SKM-1 treated with dmso at 0.1 percent for 144 hours (cell line): ENCODE results near the gene FGD3.

Source experiments
- DNase-seq: peaks from one replicate; lab custom pipeline; 2025; ENCODE audit not compliant: unreplicated experiment; lab: John Stamatoyannopoulos, UW

FGD3 gene

DNA sequence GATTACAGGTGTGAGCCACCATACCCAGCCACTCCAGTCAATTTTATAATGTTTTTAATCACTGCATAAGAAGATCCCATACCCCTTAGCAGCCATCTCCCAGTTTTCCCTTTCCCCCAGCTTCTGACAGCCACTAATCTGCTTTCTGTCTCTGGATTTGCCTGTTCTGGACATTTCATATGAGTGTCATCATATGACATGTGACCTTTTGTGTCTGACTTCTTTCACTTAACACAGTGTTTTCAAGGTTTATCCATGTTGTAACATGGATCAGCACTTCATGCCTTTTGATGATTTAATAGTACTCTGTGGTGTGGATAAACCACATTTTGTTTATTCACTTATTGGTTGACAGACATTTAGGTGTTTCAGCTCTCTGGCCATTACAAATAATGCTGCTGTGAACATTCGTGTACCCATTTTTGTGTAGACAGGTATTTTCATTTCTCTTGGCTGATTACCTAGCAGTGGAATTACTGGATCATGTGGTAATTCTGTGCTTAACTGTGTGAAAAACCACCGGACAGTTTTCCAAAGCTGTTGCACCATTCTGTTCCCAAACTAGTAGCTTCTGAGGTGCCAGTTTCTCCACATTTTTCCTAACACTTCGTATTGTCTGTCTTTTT, 119.8 kb downstream of the FGD3 start:
- no peak for DNase-seq

DNA sequence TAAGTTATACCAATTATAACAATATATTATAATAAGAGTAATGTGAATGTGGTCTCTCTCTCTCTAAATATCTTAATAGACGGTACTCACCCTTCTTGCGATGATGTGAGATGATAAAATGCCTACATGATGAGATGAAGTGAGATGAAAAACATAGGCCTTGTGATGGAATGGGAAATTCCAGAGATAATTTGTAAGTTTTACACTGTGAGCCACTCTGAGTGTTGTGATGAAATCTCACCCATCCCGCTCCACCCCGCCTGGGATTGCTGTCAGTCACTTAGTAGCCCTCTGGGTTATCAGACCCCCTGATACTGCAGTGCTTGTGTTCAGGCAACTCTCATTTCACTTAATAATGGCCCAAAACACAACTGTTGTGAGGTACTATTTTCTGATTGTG, 121.6 kb downstream of the FGD3 start:
- no peak for DNase-seq

DNA sequence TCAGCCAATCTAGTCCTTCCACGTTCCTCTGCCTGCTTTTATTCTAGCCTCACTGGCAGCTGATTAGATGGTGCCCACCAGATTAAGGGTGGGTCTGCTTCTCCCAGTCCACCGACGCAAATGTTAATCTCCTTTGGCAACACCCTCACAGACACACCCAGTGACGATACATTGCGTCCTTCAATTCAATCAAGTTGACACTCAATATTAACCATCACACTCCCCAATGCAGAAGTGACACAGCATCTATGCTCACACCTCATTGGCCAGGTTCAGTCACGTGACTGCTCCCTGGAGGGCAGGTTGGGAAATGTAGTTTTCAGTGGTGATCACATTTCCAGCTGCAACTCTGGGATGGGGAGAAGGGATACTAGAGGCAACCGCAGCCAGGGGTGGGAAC, 124.1 kb downstream of the FGD3 start:
- no peak for DNase-seq

DNA sequence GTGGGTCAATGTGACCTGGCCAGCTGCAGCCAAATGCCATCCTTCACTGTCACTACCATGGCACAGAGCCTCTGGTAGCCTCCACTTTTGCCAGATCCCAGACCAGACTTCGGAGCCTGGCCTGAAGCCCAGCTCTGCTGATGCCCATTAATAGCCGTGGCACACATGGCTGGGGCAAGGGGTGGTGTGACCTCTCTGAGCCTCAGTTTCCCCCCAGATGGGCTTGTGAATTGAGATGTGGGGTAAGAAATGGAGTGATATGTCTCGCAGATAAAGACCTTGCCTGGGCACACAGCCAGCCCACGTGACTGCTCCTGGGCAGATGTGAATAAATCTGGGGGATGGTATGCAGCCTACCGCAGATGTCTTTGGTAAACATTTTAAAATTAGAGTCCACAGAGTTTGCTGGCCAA, 125.1 kb downstream of the FGD3 start:
- DNase-seq: no peak

DNA sequence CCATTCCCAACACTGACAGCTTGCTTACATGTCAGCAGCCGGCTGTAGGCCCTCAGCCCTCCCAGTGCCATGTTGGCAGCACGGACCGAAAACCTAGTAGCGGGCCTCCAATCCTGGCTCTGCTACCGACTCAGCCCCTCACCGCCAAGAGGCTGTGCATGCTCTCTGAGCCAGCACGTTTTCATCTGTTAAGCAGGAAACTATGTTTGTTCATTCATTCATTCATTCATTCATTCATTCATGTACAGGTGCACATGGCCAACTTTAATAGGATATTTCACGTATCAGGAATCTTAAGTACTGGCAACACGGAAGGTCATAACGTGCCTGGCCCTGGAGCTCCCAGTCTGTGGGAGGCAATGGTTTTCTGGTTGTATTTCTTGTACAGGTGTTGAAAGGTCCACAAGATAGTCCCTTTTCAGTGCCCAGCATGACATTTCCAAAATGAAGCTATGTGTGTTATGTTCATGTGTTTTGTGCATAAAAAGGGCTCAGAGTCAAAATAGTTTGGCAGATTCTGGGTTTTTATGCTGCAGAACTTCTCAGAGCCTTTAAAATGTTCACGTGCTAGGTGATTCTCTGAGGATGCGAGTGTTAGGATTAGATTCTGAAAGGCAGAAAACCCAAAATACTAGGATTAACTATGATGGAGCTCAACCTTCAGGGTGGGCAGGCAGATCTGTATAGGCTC, 128.9 kb downstream of the FGD3 start:
- DNase-seq: no peak

DNA sequence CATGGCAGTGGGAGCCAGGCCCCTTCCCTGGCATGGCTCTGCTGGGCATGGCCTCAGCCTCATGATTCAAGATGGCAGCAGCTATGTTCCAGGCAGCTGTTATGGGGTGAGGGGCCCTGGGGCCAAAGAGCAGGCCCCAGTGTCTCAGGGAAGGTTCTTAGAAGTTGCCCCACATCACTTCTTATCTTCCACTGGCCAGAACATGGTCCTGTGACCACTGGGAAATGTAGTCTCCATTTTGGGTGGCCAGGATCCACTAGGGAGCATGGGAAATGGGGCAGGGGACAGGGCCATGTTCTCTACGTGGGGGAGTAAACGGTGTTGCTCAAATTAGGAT, 129.4 kb downstream of the FGD3 start:
- no peak for DNase-seq

DNA sequence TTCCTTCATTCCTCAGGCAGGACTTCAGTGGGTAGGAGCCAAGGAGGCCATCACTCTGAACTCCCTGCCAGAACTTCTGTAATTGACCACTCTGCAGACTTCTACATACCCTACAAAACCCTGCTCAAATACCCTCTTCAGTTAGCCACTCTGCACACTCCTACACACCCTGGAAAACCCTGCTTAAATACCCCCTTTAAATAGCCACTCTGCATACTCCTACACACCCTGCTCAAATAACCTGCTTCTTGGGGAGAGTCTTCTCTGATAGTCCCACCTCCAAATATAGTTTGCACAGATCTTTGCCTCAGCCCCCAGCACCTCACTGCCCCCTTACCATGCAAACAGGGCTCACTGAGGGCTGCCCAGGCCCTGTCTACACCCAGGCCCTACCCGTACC, 130.0 kb downstream of the FGD3 start:
- DNase-seq: no peak

DNA sequence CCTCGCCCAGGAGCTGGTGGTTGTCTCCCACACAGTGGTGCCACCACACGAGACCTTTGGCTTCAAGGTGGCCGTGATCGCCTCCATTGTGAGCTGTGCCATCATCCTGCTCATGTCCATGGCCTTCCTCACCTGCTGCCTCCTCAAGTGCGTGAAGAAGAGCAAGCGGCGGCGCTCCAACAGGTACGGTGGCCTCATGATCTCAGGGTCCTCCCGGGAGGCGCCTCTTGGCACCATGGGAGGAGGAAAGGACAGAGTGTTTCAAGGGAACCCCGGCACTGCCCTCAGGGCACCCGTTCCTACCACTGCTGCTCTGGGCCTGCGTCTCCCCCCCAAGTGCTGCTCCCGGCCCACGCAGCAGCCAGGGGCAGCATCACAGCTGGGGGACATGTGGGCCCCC, 130.5 kb downstream of the FGD3 start:
- DNase-seq: no peak

DNA sequence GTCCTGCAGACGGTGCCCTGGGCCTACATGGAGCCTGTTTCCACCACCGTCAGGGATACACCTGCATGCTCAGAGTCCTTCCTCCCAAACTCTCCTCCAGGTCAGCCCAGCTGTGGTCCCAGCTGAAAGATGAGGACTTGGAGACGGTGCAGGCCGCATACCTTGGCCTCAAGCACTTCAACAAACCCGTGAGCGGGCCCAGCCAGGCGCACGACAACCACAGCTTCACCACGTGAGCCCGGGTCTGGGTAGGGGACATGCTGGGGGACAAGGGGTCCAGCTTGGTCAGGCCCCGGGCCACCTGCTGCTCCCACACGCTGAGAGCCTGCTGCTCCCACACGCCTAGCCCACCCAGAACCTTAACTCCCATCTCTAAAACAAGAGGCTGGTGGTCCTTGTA, 132.0 kb downstream of the FGD3 start:
- DNase-seq: no peak

DNA sequence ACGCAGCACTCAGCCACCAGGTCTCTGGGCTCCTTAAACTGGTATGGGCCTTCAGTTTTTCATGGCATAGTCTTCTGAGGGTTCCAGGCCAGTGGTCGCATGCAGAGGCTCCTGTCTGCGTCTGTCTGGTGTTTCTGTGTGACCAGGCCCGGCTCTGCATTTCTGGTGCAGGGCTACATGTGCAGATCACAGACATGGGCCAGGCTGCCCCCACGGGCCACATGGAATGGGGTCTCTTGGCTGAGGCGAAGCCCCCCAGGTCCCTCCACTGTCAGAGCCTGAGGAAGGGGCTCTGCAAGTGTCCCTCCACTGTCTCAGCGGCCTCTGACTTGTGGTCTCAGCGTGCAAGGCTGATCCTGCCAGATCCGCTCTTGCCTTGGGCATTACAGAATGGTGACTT, 133.1 kb downstream of the FGD3 start:
- DNase-seq: no peak

DNA sequence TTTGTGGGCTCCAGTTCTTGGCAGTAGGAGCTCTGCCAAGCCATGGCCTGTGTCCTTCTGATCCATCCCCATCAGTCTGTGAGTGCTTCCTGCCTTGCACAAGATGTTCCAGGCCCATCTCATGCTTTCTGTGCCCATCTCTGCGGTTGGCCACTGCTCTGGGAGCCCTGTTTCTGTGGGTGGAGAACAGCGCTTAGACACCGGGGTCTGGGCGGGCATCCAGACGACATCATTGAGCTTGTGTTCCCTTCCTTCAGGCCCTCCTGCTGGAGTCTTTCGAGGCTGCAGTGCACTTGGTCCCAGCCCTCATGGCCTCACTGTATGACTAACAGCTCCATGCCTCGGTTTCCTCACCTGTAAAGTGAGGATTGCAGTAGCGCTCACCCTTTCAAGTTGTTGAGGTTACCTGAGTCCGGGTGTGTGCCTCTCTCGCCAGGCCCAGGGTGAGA, 133.8 kb downstream of the FGD3 start:
- DNase-seq: no peak

DNA sequence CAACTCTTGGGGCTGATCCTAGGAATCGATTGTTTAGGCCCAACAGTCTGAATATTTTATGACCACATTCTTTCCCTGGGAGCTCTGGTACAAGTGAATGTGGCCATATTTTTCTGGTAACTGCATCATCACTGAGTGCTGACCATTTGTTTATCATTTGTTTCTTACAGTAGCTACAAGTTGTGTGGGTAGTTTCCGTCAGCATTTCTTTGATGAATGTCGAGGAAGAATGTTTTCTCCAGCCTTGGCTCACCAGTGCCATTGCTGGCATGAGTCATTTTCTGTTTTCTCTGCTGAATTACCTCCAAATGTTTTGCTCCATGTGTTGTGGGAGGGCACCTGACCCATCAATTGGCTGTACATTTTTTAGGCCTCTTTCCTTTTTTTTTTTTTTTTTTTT, 134.6 kb downstream of the FGD3 start:
- DNase-seq: no peak

DNA sequence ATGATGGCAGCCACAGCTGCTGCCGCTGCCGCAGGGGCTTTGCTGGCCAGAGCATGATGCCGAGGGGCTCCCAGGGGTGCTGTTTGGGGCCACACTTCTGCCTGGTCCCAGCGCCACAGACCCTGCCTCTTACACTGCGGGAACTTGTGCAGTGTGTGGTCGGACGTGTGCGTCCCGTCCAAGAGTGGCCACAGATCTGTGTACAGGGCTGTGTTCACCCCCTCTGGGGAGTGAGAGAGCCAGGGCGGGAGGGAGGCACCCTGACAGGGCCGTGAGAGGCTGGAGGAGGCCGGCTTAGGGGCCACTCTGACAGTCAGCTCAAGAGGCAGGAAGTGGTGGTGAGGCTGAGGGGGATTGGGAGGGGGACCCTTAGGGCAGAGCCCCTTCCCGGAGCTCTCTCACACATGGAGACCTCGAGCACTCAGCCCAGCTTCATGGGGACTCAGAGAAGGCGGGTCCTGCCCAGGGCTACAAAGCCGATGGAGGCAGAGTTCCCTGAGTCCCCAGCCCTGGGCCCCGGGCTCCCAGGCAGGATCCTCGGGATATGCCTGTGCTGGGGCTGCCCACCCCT, 135.6 kb downstream of the FGD3 start:
- no peak for DNase-seq

DNA sequence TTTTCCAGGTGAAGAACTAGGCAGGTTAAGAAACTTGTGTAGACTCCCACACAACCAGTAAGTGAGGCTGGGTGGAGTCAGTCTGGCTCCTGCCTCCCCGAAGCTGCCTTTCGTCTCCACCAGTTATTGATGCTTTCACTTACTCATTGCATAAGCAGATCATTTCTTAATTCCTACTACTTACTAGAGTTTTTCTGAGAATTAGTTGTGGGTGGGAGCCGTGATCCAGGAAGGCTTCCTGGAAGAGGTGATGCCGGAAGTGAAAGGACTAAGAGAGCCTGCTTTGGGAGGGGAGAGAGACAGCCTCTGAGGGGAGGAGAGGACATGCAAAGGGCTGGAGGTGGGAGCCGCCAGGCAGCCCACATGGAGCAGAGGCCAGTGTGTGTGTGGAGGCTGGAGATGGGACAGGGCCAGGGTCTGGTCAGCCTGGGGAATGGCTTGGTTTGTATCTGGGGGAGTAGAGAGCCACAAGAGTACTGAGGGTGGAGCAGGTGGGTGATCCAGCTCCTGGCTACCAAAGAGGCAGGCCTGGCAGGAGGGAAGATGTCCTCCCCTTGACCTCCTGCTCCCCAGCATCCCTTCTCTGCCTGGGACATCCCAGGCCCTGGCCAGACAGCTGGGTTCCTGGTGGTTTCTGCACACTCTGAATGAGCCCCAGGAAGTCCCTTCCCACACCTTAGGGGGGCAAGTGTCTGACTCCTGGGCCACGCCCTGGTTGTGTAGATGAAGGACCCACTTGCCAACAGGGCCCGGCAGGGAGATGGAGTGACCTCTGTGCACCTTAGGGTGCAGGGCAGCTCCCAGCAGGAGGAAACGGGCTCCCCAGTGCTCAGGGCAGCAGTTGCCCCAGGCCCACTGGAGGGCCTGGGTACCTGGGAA, 136.5 kb downstream of the FGD3 start:
- no peak for DNase-seq

DNA sequence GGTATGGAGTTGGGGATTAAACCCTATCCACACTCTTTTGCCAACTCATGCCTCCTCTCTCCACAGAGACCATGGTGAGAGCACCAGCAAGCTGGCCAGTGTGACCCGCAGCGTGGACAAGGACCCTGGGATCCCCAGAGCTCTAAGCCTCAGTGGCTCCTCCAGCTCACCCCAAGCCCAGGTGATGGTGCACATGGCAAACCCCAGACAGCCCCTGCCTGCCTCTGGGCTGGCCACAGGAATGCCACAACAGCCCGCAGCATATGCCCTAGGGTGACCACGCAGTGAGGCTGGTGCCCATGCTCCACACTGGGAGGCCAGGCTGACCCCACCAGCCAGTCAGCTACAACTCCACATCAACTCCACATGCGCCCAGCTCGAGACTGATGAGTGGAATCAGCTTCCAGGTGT, 137.2 kb downstream of the FGD3 start:
- DNase-seq: no peak

DNA sequence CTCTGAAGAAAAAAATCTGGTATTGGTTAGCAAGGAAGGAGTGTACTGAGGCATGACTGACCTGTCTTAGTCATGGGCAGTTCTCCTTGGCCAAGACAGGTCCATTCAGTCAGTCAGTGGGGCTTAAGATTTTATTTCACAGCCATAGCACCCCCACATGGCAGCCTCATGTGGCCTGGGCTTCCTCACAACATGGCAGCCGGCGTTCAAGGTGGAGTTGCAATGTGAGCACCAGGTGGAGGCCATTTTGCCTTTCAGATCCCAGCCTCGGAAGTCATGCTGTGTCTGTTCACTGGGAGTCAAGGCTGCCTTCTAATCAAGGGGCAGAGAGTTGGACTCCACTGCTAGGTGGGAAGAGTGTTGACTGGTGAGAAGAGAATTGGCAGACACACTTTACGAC, 138.4 kb downstream of the FGD3 start:
- no peak for DNase-seq
